Brain pericyte (primary cell): ENCODE results near the gene HOXC6.

Experiments
- DNase-seq: peaks from one replicate; pipeline ENCODE4 v3.0.0-alpha.2; 2012; ENCODE audit warnings: low read depth, low spot score

Gene HOXC6

DNA sequence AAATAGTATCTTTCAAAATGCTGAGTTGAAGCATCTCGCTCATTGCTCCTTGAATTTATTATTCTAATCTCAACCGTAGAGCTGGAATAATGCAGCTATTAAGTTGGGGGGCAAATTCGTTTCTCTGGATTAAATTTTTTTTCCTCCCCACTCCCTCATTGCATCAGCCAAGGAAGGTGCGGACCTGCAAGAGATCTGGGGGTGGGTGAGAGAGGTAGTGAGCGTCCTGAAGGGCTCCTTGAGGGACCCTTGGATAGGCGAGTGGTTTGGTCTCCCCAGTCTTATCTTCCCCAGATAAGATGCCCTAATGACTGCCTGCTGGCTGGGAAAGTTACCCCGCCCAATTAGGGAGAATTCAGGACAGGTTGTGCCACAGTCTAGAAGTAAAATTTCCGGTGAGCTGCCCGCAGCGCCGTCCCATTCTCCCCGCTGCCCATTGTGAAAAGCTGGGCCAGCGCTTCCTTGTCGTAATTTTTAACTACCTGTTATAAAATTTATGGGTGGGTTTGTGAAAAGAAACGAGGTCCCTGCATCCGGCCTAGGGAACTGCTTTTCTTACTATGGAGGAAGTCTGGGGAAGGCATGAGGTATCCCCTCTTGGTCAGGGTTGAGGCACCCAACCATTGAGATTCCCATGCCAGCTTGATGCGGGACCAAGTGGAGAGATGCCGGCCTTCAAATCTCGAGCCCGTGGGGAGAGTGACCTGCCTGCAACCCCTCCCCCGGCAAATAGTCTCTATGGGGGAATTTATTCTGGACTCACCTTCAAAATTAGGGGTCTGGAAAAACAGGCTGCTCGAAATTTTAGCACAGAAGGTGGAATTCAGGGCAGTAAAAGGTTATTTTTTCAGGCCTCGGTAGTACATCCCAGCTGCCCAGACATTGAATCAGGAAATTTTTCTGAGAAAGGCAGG, 13.0 kb upstream of the HOXC6 start:
- no peak for DNase-seq

DNA sequence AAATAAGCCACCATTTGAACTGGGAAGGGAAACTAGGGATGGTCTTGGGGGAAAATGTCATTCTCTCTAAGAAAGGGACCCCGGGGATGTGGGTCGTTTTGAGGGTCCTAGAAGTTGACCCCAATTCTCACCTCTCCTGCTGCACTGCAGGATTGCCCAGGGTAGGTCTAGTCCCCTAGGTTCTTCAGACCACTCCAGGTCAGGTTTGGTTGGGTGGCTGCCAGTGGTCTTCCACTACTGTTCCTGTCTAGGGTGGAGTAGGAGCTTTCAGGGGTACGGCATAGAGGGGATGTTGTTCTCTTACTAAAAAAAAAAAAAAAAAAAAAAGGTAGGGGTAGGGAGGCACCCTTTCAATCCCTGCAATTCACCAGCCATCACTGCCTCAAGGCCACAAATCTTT, 12.2 kb upstream of the HOXC6 start:
- no peak for DNase-seq

GRCh38 chr12:54016478-54016964, 11.7 kb upstream of the HOXC6 start:
- DNase-seq = no peak

GRCh38 chr12:54017027-54017788, 11.0 kb upstream of the HOXC6 start:
- DNase-seq = no peak

- no peak for DNase-seq
Observed at GRCh38 chr12:54017878-54018467, 10.3 kb upstream of the HOXC6 start.

- DNase-seq = no peak
Observed at GRCh38 chr12:54018468-54018984, 9.7 kb upstream of the HOXC6 start.

- no peak for DNase-seq
Observed at GRCh38 chr12:54019091-54019811, 9.0 kb upstream of the HOXC6 start.

- DNase-seq = no peak
Observed at GRCh38 chr12:54019924-54020590, 8.2 kb upstream of the HOXC6 start.

DNA sequence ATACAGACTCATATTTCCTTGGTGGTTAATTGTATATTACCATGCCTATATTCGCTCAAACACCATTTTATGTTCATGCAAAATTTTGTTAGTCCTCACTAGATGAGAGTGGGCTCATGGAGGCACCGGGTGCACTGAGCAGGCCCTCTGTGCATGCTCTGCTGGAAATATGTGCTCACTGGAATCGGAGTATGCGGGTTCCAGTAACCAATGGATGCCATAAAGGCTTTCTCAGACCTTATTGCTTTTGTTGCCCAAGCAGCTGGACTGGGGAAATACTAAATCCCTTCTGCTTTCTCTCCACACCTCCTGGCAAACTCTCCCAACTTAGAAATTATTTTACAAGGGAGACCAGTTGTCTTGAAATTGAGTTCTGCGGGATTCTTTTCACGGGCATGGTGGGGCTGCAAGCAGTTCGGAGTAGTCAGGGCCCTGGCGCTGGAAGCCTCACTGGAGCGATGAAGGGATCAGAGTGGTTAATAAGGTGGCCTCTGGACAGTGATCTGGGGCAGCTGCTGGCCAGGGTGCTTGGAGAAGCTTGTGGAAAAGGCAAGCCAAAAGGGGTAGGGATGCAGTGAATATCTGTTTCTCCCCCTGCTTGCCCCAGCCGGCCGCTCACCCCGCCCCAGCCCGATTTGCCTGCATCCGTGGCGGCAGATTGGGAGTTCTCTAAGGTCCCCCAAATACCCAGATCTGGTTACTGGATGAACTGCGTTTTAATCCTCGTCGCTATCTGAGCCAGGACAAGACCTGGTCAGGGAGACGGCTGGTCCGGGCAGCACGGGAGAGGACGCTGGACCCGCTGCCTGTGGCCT, 7.4 kb upstream of the HOXC6 start:
- DNase-seq = no peak

DNA sequence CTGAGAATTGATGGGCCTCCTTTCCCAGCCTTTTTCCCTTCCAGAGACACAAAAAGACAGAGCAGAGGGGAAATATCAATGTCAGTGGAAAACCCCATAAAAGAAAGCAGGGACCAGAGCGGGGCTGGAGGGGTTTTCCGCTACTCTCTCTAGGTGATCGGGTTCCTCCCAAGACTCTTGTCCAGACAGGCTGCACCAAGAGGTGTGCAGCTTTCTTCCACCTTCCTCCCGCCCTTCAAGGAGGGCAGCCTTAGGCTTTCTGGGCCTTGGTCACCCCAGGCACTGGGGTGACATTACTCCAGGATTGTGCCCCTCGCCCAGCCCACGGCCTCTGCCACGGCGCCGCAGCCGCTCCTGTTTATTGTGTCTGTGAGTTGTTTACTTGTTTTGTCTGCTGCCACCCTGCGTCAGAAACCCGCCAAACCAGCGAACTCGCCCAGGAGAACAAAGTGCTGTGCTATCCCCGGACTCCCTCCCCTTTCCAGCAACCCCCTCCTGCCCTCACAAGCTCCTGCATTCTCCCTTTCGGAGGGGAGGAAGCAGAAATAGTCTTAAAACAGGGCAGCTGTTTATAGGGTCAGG, 6.7 kb upstream of the HOXC6 start:
- DNase-seq = no peak

- no peak for DNase-seq
Observed at GRCh38 chr12:54022960-54023884, 5.0 kb upstream of the HOXC6 start.

DNA sequence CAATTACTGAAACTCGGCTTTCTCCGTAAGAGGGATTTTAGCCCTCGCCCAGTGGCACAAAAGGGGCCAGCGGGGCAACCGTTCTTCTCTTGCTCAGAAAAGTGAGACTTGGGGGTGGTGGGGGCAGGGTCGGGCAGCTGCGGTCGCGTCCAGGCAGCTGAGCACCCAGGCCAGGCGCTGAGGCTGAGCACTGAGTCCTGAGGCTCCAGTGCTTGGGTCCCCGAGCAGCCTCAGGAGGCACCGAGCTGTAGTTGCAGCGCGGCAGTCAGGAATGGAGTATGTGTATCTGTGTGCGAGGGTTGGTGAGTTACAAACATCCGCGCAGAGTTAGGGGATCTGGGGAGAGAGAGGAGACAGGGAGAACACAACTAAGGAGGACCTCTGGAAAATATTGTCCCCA, 4.1 kb upstream of the HOXC6 start:
- no peak for DNase-seq

- DNase-seq = no peak
Observed at GRCh38 chr12:54024581-54025305, 3.5 kb upstream of the HOXC6 start.

DNA sequence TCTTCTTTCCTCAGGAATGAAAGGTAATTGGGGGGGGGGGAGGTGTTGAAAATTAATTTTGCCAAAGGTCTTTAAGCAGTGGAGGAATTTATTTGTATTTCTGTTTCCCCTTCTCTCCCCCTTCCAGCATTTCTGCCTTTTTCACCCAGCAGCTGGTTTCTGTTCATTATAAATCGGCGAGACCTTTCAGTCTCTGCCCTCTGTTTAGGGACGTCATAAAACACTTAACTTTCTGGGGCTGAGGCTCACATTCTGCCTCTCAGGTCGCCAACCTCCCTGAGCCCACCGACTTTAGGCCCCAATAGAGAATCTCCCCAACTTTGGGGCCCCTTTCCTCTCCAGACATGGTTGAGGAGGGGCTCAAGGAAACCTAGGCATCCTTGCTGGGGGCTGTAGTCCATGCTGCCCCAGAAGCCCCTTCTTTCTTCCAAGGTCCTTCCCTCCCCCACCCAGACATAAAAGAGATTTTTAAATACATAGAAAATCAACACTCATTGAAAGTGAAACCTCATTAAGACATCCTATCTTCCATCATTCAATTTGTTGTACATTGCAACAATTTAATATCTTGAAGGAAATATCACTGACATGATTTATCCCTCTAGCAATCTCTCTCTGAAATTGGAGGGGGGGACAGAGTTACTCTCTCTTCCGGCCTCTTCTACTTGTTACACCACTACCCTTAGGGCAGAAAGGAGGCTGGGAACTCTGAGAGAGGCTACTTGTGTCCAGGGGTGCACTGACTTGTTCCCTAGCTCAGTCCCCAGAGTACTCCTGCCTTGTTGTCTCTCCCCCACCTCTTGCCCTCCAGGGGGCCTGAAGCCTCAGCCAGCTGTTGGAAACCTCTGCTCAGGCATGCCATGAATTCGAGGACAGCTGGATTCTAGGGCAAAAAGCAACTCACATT, 2.5 kb upstream of the HOXC6 start:
- DNase-seq = no peak

DNA sequence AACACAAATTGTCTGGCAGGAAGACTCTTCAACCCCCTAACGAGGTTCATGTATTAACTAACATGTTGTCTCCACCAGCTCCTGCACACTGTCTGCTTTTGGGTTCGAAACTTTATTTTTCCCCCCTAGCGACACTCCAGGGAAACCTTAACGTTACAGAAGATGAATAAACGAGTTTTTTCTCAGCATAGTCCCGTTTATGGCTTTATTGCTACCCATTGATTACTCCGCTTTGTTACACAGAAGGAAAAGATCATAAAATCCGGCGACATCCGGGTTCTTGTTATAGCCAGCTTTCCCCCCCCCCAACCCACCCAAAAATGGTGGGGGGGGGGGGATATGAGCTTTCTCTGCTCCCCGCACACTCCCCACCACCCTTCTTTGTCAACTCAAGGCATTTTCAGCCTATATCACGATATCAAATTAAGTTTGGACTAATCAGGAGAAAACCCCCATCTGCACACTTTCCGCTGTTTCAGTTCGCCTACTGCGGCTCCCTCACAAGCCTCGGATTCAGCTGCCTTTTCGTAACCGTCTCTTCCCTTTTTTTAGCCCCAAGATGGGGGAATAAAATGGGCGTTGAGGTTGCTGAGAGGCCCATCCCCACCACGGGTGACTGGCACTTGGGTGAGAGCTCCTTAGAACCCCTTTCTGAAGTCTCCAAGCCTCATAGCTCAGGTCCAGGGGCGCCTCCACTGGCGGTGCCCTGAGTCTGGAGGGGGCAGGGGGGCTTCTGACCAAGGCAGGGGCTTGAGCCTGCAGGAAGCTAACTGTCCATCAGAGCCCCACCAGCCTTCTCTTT, 1.4 kb upstream of the HOXC6 start:
- no peak for DNase-seq

DNA sequence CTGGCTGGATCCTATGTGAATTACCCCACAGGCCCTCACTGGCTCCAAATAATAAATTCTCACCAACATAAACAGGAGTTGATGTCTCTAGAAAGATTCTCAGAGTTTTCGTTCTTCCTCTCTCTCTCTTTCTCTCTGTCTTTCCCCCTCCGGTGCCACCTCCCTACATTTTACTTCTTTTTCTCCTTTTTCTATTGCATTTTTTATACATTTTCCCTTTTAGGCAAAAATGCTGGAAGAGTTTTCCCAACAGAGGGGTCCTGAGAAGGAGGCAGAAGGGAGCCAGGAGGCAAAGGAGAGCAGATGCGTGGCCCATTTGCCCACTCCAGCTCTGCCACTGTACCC, 826 bp upstream of the HOXC6 start:
- no peak for DNase-seq
